ENCODE measurements around the gene KCNIP4. TPM values are rescaled to one million over a fixed set of nuclear protein-coding genes. Genes with fewer than 3 reads are reported as not detected.

The KCNIP4 gene
- total and polyA plus RNA-seq, 10 of the 15 experiments (the other 5 are each of a cell fraction or from before 2014, with no cell fraction given): 0.03 to 0.23 (median 0.13) TPM; not detected in 7

- BruUV-seq (replicated peaks): no TSS peak
- WGBS (ENCODE audit: insufficient coverage, insufficient replicate concordance, low lambda C conversion rate, missing lambda C conversion rate): 17% methylated on average over 3 of the region's 3 CpGs
Observed at GRCh38 chr4:21041708-21042107, 906.9 kb downstream of the KCNIP4 start.

DNA sequence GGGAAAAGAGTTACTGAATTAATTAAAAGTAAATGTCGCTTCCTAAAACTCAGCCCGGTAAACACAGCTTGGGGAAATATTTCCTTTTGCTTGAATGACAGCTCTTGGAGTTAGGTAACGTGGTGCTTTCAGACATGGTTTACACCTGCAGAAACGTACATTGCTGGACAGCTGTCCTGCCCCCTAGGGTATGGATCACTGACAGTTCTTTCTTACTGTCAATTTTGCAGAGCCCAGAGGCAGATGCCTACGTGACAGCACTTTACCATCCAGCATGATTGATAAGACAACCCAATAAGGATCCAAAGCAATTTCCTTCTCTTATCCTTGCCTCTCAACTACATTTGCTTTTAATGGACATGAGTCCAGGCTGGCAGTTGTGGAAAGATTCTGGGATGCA, 913.8 kb downstream of the KCNIP4 start:
- no peak overlapping the region for H3K27ac ChIP-seq (ENCODE audit: control insufficient read depth, insufficient read depth)
- ChIA-PET SMC1A (ENCODE audit: uncharacterized antibody, unreplicated experiment) (no interaction called here), POLR2A (no interaction called here), RAD21 (ENCODE audit: unreplicated experiment) (no interaction called here), CTCF (interaction anchor here (0.6 kb wide), 1 partner anchor 428 kb away, joined by 3 read pairs; no protein-coding TSS in a partner anchor)
- in situ Hi-C loops (cut with MboI): no loop called here
- BruUV-seq (replicated peaks): no TSS peak
- intact Hi-C loops (cut with micrococcal nuclease; ENCODE audit: unreplicated experiment): no loop called here
- TF ChIP-seq SP1 (IDR thresholded peaks at IDR 0.05; ENCODE audit: low read depth, low read length): no peak
- TF ChIP-seq NR2C1 (IDR thresholded peaks at IDR 0.05): no peak
- no peak for TF ChIP-seq SMC3 (IDR thresholded peaks at IDR 0.05; ENCODE audit: borderline replicate concordance, low read length)
- TF ChIP-seq TCF12 (IDR thresholded peaks at IDR 0.05; ENCODE audit: low read depth, low read length): no peak
- TF ChIP-seq, protein P1, sequence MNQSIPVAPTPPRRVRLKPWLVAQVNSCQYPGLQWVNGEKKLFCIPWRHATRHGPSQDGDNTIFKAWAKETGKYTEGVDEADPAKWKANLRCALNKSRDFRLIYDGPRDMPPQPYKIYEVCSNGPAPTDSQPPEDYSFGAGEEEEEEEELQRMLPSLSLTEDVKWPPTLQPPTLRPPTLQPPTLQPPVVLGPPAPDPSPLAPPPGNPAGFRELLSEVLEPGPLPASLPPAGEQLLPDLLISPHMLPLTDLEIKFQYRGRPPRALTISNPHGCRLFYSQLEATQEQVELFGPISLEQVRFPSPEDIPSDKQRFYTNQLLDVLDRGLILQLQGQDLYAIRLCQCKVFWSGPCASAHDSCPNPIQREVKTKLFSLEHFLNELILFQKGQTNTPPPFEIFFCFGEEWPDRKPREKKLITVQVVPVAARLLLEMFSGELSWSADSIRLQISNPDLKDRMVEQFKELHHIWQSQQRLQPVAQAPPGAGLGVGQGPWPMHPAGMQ (IDR thresholded peaks at IDR 0.05; ENCODE audit: borderline replicate concordance): no peak
- no peak for TF ChIP-seq CBX5 (IDR thresholded peaks at IDR 0.05; ENCODE audit: low read depth)
- TF ChIP-seq IKZF2 (IDR thresholded peaks at IDR 0.05): no peak
- H3K9me3 ChIP-seq (replicated peaks; ENCODE audit: control insufficient read depth, insufficient read depth, low read length): no peaks in the 10 kb centered on the region
- H3K36me3 ChIP-seq (ENCODE audit: control insufficient read depth in 2 of 2, insufficient read depth in 2 of 2, low read length in 1 of 2): no peaks in the 10 kb centered on the region
- ATAC-seq: no peak
- H3K4me3 ChIP-seq: no peak overlapping the region
- no peaks in the 10 kb centered on the region for H4K20me1 ChIP-seq (ENCODE audit: control insufficient read depth, insufficient read depth)
- no peak overlapping the region for H3K9ac ChIP-seq (ENCODE audit: control insufficient read depth, insufficient read depth, low read length)
- no peak for DNase-seq (ENCODE audit: low read depth, low spot score)
- H3K79me2 ChIP-seq (ENCODE audit: control insufficient read depth, insufficient read depth, low read length): no peaks in the 10 kb centered on the region
- FAIRE-seq: no peak
- no peak overlapping the region for H2AFZ ChIP-seq (ENCODE audit: control insufficient read depth, low read depth, low read length)
- WGBS (ENCODE audit: insufficient coverage, insufficient replicate concordance, low lambda C conversion rate, missing lambda C conversion rate): 14% methylated on average over 5 of the region's 5 CpGs
- no peaks in the 10 kb centered on the region for H3K4me1 ChIP-seq (ENCODE audit: control insufficient read depth, insufficient read depth, low read length)
- no peaks in the 10 kb centered on the region for H3K27me3 ChIP-seq (replicated peaks in 1 of 2; ENCODE audit: control insufficient read depth in 2 of 2, insufficient read depth in 2 of 2, low read length in 1 of 2)
- no peak overlapping the region for H3K4me2 ChIP-seq (ENCODE audit: control insufficient read depth, insufficient read depth)

More at GRCh38 chr4:21041708-21042107, 906.9 kb downstream of the KCNIP4 start:
- ATAC-seq (no peak), FAIRE-seq (no peak), DNase-seq (ENCODE audit: low read depth, low spot score) (no peak)
- no peak overlapping the region for H3K27ac ChIP-seq (ENCODE audit: control insufficient read depth, insufficient read depth)
- intact Hi-C loops (cut with micrococcal nuclease; ENCODE audit: unreplicated experiment): no loop called here
- POLR2A ChIA-PET: no interaction called here
- in situ Hi-C loops (cut with MboI): no loop called here
- TF ChIP-seq ZSCAN29 (IDR thresholded peaks at IDR 0.05) (no peak), RUNX3 (IDR thresholded peaks at IDR 0.05; ENCODE audit: low read length) (no peak), EP300 (IDR thresholded peaks at IDR 0.05; ENCODE audit: borderline replicate concordance in 1 of 2, control insufficient read depth in 1 of 2, low read depth in 2 of 2, low read length in 2 of 2) (no peak)
- TF ChIP-seq, protein P2, sequence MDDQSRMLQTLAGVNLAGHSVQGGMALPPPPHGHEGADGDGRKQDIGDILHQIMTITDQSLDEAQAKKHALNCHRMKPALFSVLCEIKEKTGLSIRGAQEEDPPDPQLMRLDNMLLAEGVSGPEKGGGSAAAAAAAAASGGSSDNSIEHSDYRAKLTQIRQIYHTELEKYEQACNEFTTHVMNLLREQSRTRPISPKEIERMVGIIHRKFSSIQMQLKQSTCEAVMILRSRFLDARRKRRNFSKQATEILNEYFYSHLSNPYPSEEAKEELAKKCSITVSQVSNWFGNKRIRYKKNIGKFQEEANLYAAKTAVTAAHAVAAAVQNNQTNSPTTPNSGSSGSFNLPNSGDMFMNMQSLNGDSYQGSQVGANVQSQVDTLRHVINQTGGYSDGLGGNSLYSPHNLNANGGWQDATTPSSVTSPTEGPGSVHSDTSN (IDR thresholded peaks at IDR 0.05; ENCODE audit: insufficient replicate concordance, low read depth, low read length): no peak
- H3K36me3 ChIP-seq (ENCODE audit: control insufficient read depth in 2 of 2, insufficient read depth in 2 of 2, low read length in 1 of 2): no peaks in the 10 kb centered on the region
- H3K9me3 ChIP-seq (replicated peaks; ENCODE audit: control insufficient read depth, insufficient read depth, low read length): no peaks in the 10 kb centered on the region
- RAD21 ChIA-PET (ENCODE audit: unreplicated experiment): no interaction called here
- no peaks in the 10 kb centered on the region for H3K79me2 ChIP-seq (ENCODE audit: control insufficient read depth, insufficient read depth, low read length)
- H3K4me1 ChIP-seq (ENCODE audit: control insufficient read depth, insufficient read depth, low read length): no peaks in the 10 kb centered on the region
- SMC1A ChIA-PET (ENCODE audit: uncharacterized antibody, unreplicated experiment): no interaction called here
- H3K4me3 ChIP-seq: no peak overlapping the region
- no peaks in the 10 kb centered on the region for H3K27me3 ChIP-seq (replicated peaks in 1 of 2; ENCODE audit: control insufficient read depth in 2 of 2, insufficient read depth in 2 of 2, low read length in 1 of 2)
- CTCF ChIA-PET: no interaction called here
- no peaks in the 10 kb centered on the region for H4K20me1 ChIP-seq (ENCODE audit: control insufficient read depth, insufficient read depth)
- H3K9ac ChIP-seq (ENCODE audit: control insufficient read depth, insufficient read depth, low read length): no peak overlapping the region
- no peak overlapping the region for H2AFZ ChIP-seq (ENCODE audit: control insufficient read depth, low read depth, low read length)
- H3K4me2 ChIP-seq (ENCODE audit: control insufficient read depth, insufficient read depth): no peak overlapping the region

Data from GM12878 (cell line).